DND-41 (cell line): Measurements from ENCODE around the gene CRBN.

ENCODE experiments used
- EZH2 ChIP-seq: IDR thresholded peaks from 3 replicates; pipeline ENCODE4 v1.6.1; 2012; ENCODE audit warnings: borderline replicate concordance, low read depth, mild to moderate bottlenecking, moderate library complexity, low read length, inconsistent platforms; ENCODE audit not compliant: severe bottlenecking
- TF ChIP-seq, protein P1 (sequence below): IDR thresholded peaks from 2 replicates; pipeline ENCODE4 v1.5.1; 2012; ENCODE audit warnings: borderline replicate concordance, low read length, moderate library complexity, mild to moderate bottlenecking; ENCODE audit not compliant: poor library complexity, severe bottlenecking; ENCODE audit errors: extremely low read depth

GRCh38 chr3:3189961-3190360 lies 10.5 kb upstream of the CRBN start:
- TF ChIP-seq, protein P1, sequence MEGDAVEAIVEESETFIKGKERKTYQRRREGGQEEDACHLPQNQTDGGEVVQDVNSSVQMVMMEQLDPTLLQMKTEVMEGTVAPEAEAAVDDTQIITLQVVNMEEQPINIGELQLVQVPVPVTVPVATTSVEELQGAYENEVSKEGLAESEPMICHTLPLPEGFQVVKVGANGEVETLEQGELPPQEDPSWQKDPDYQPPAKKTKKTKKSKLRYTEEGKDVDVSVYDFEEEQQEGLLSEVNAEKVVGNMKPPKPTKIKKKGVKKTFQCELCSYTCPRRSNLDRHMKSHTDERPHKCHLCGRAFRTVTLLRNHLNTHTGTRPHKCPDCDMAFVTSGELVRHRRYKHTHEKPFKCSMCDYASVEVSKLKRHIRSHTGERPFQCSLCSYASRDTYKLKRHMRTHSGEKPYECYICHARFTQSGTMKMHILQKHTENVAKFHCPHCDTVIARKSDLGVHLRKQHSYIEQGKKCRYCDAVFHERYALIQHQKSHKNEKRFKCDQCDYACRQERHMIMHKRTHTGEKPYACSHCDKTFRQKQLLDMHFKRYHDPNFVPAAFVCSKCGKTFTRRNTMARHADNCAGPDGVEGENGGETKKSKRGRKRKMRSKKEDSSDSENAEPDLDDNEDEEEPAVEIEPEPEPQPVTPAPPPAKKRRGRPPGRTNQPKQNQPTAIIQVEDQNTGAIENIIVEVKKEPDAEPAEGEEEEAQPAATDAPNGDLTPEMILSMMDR: no peak
- TF ChIP-seq EZH2: no peak
